ENCODE results near the gene RNASE8. TPM values are rescaled to one million over a fixed set of nuclear protein-coding genes. Genes with fewer than 3 reads are reported as not detected.

The RNASE8 gene
- total and polyA plus RNA-seq, 2 of the 8 experiments (the other 6 are each of a cell fraction or from before 2014, with no cell fraction given): not detected

- Histone ChIP-seq H2BK12ac (ENCODE audit: low read depth, low read length) (no peak overlapping the region), H3K56ac (replicated peaks; ENCODE audit: insufficient read length, low read depth, low read length) (no peak overlapping the region), H3K14ac (ENCODE audit: insufficient read length) (no peak overlapping the region), H3K36me3 (ENCODE audit: control insufficient read depth in 2 of 4, insufficient read depth in 4 of 4, low read length in 3 of 4) (no peaks in the 10 kb centered on the region), H2BK20ac (ENCODE audit: low read length) (no peak overlapping the region), H3K4me2 (ENCODE audit: insufficient read depth in 1 of 2, low read depth in 2 of 2, low read length in 2 of 2) (no peak overlapping the region), H3K9ac (replicated peaks in 1 of 4; ENCODE audit: extremely low read depth in 1 of 4, low read depth in 3 of 4, low read length in 3 of 4) (no peak overlapping the region), H3K79me1 (ENCODE audit: low read depth, low read length) (no peaks in the 10 kb centered on the region), H2BK5ac (ENCODE audit: low read depth, low read length) (no peak overlapping the region), H3K27me3 (replicated peaks in 1 of 4; ENCODE audit: control insufficient read depth in 3 of 4, extremely low read depth in 1 of 4, insufficient read depth in 3 of 4, low read length in 3 of 4) (no peaks in the 10 kb centered on the region), H3K23ac (ENCODE audit: insufficient read length) (no peak overlapping the region), H4K5ac (ENCODE audit: insufficient read length, low read depth, low read length) (no peak overlapping the region), H2BK120ac (replicated peaks; ENCODE audit: low read depth, low read length) (no peak overlapping the region), H2AFZ (ENCODE audit: low read length) (no peak overlapping the region), H3K23me2 (ENCODE audit: low read depth, low read length) (no peaks in the 10 kb centered on the region), H3K9me3 (ENCODE audit: insufficient read depth in 2 of 2, low read depth in 1 of 2, low read length in 1 of 2) (no peaks in the 10 kb centered on the region), H3K27ac (ENCODE audit: low read depth, low read length) (no peak overlapping the region), H4K20me1 (replicated peaks in 1 of 2; ENCODE audit: control insufficient read depth in 1 of 2, insufficient read depth in 2 of 2, low read length in 2 of 2) (no peaks in the 10 kb centered on the region), H2BK15ac (ENCODE audit: low read length) (no peak overlapping the region), H3K4ac (replicated peaks; ENCODE audit: insufficient read length, low read depth, low read length) (no peak overlapping the region), H2AK5ac (ENCODE audit: low read depth, low read length) (no peak overlapping the region), H4K91ac (replicated peaks; ENCODE audit: insufficient read length, low read length) (no peak overlapping the region), H3K79me2 (ENCODE audit: control insufficient read depth in 1 of 2, insufficient read depth in 2 of 2, low read length in 2 of 2) (no peaks in the 10 kb centered on the region), H4K8ac (ENCODE audit: extremely low read depth, insufficient read depth, low read length) (no peak overlapping the region), H3K18ac (ENCODE audit: extremely low read depth, low read length) (no peak overlapping the region), H3K4me1 (replicated peaks in 1 of 4; ENCODE audit: control insufficient read depth in 3 of 4, insufficient read depth in 4 of 4, low read length in 3 of 4) (no peaks in the 10 kb centered on the region), H3K4me3 (ENCODE audit: extremely low read depth in 1 of 4, insufficient read depth in 2 of 4, low read depth in 3 of 4, low read length in 4 of 4) (no peak overlapping the region)
- ChIA-PET POLR2A (ENCODE audit: partially characterized antibody) (interaction anchor here (0.6 to 1.3 kb wide), 2 partner anchors 9 to 470 kb away, joined by 3 read pairs; no protein-coding TSS in a partner anchor), CTCF (ENCODE audit: partially characterized antibody) (interaction anchor here (1.0 to 3.7 kb wide), 9 partner anchors 9 to 88 kb away, joined by 3 to 28 read pairs (median 4); partner anchors contain the start of gene RNASE8)
- DNase-seq (ENCODE audit: low read depth in 1 of 2, low spot score in 2 of 2) (no peak), FAIRE-seq (no peak)
- WGBS, 2 experiments (ENCODE audit: extremely low coverage in 1 of 2, insufficient coverage in 1 of 2, insufficient read length in 1 of 2, insufficient replicate concordance in 2 of 2, low coverage in 1 of 2, low lambda C conversion rate in 2 of 2, missing lambda C conversion rate in 1 of 2): 95% methylated on average over 2 of the region's 2 CpGs; no CpG with 5 or more reads in 1 of the 2 experiments
- TF ChIP-seq JUND (IDR thresholded peaks at IDR 0.05; ENCODE audit: low read length) (no peak), NRF1 (IDR thresholded peaks at IDR 0.05; ENCODE audit: low read depth, low read length) (no peak), GTF2F1 (IDR thresholded peaks at IDR 0.05; ENCODE audit: borderline replicate concordance, low read depth, low read length) (no peak), SRF (IDR thresholded peaks at IDR 0.05; ENCODE audit: low read depth, low read length) (no peak), CEBPB (IDR thresholded peaks at IDR 0.05; ENCODE audit: low read depth, low read length) (no peak)
These were observed 9.0 kb upstream of the RNASE8 start for GRCh38 chr14:21048638-21049037.
